Liver (tissue), 9 donors: ENCODE measurements around the gene TSPAN32. TPM values are rescaled to one million over a fixed set of nuclear protein-coding genes. Genes with fewer than 3 reads are reported as not detected.
A peak's percentile ranks its signal among the peaks of the same experiment; 100 is the strongest.

Experiments
- DNase-seq: peaks from one replicate; pipeline ENCODE4 v3.0.0-alpha.2; 2017; ENCODE audit warnings: low spot score
- H3K27ac ChIP-seq, 2 donors: one replicate each; pipeline ENCODE4 v1.7.0; 2013; ENCODE audit warnings: inconsistent platforms in 2 of 2, low read length in 2 of 2, control low read depth in 1 of 2, low read depth in 1 of 2, mild to moderate bottlenecking in 1 of 2
- H3K27me3 ChIP-seq, 4 donors: one replicate each; pipeline versions ENCODE4 v1.6.1 to v1.7.0; 2013; ENCODE audit warnings: low read length in 3 of 4, inconsistent platforms in 1 of 4, mild to moderate bottlenecking in 1 of 4, moderate library complexity in 1 of 4; ENCODE audit not compliant: control insufficient read depth in 4 of 4, insufficient read depth in 4 of 4
- H3K36me3 ChIP-seq, 4 donors: one replicate each; pipeline versions ENCODE4 v1.6.1 to v1.7.0; 2013; ENCODE audit warnings: low read length in 3 of 4, mild to moderate bottlenecking in 3 of 4, low read depth in 1 of 4, moderate library complexity in 1 of 4; ENCODE audit not compliant: control insufficient read depth in 4 of 4, insufficient read depth in 3 of 4
- H3K4me1 ChIP-seq, 4 donors: one replicate each; pipeline versions ENCODE4 v1.6.1 to v1.7.0; 2013; ENCODE audit warnings: low read length in 3 of 4, mild to moderate bottlenecking in 3 of 4, moderate library complexity in 1 of 4; ENCODE audit not compliant: control insufficient read depth in 4 of 4, insufficient read depth in 4 of 4
- H3K4me3 ChIP-seq, 3 donors: one replicate each; pipeline versions ENCODE4 v1.6.1 to v1.7.0; 2013; ENCODE audit warnings: low read length in 3 of 3, control low read depth in 1 of 3, low read depth in 1 of 3, mild to moderate bottlenecking in 1 of 3
- H3K9ac ChIP-seq, 2 donors: one replicate each; pipeline ENCODE4 v1.7.0; 2013; ENCODE audit warnings: low read length in 2 of 2, mild to moderate bottlenecking in 2 of 2, moderate library complexity in 2 of 2, control low read depth in 1 of 2, low read depth in 1 of 2
- H3K9me3 ChIP-seq, 4 donors: one replicate each; pipeline versions ENCODE4 v1.6.1 to v1.7.0; 2013; ENCODE audit warnings: low read length in 3 of 4; ENCODE audit not compliant: control insufficient read depth in 4 of 4
- CTCF ChIP-seq: fragments of 150-350 bp; IDR thresholded peaks from 2 replicates; pipeline ENCODE4 v1.5.1; 2017; ENCODE audit warnings: improper control_type of control experiment, low read depth, low read length; ENCODE audit not compliant: missing input control
- EGR1 ChIP-seq, 2 donors: IDR thresholded peaks; 2 replicates each; pipeline ENCODE4 v1.6.1; 2016 to 2018; ENCODE audit warnings: antibody characterized with exemption in 2 of 2, low read depth in 2 of 2
- FOXA1 ChIP-seq: IDR thresholded peaks from 2 replicates; pipeline ENCODE4 v1.6.1; 2016; ENCODE audit warnings: antibody characterized with exemption
- FOXA2 ChIP-seq: IDR thresholded peaks from 2 replicates; pipeline ENCODE4 v1.6.1; 2016; ENCODE audit warnings: antibody characterized with exemption
- GABPA ChIP-seq, 2 donors: IDR thresholded peaks in 1 of 2; conservative IDR thresholded peaks in 1 of 2; 2 replicates each; pipeline ENCODE4 v1.6.1; 2016; ENCODE audit warnings: antibody characterized with exemption in 2 of 2, mild to moderate bottlenecking in 1 of 2, moderate library complexity in 1 of 2
- HNF4A ChIP-seq, 2 donors: conservative IDR thresholded peaks; 2 replicates each; pipeline ENCODE4 v1.6.1; 2016; ENCODE audit warnings: antibody characterized with exemption in 2 of 2, mild to moderate bottlenecking in 2 of 2
- HNF4G ChIP-seq: IDR thresholded peaks from 2 replicates; pipeline ENCODE4 v1.6.1; 2016; ENCODE audit warnings: antibody characterized with exemption
- JUND ChIP-seq, 2 donors: IDR thresholded peaks; 2 replicates each; pipeline ENCODE4 v1.6.1; 2016; ENCODE audit warnings: antibody characterized with exemption in 2 of 2
- NR2F2 ChIP-seq: IDR thresholded peaks from 2 replicates; pipeline ENCODE4 v1.6.1; 2016; ENCODE audit warnings: antibody characterized with exemption
- RAD21 ChIP-seq, 2 donors: IDR thresholded peaks; 2 replicates each; pipeline ENCODE4 v1.6.1; 2016; ENCODE audit warnings: antibody characterized with exemption in 2 of 2, mild to moderate bottlenecking in 2 of 2
- REST ChIP-seq: IDR thresholded peaks from 2 replicates; pipeline ENCODE4 v1.6.1; 2016; ENCODE audit warnings: antibody characterized with exemption, mild to moderate bottlenecking
- RXRA ChIP-seq, 2 donors: IDR thresholded peaks; 2 replicates each; pipeline ENCODE4 v1.6.1; 2017 to 2018; ENCODE audit warnings: antibody characterized with exemption in 2 of 2, mild to moderate bottlenecking in 1 of 2
- SP1 ChIP-seq: IDR thresholded peaks from 2 replicates; pipeline ENCODE4 v1.6.1; 2018; ENCODE audit warnings: antibody characterized with exemption, mild to moderate bottlenecking
- TAF1 ChIP-seq: conservative IDR thresholded peaks from 2 replicates; pipeline ENCODE4 v1.6.1; 2016; ENCODE audit warnings: antibody characterized with exemption, mild to moderate bottlenecking
- YY1 ChIP-seq: IDR thresholded peaks from 2 replicates; pipeline ENCODE4 v1.6.1; 2016; ENCODE audit warnings: antibody characterized with exemption, mild to moderate bottlenecking
- WGBS: extraction: QIAGEN DNeasy Blood & Tissue Kit; methylation state at CpG from one replicate; pipeline ENCODE4 v1.1.7; 2013; 5-methylcytosine and 5-hydroxymethylcytosine counted together
- polyA plus RNA-seq, 2 donors: library from polyadenylated mRNA; stranded (reverse) in 1 of 2; unstranded in 1 of 2; fragments of 200-250 nt in 1 of 2; fragments of >200 nt in 1 of 2; fragmentation: Nextera tagmentation in 1 of 2; extraction: Ambion mirVana in 1 of 2; gene quantifications; one replicate each; pipeline versions ENCODE4 v1.2.1 to v1.2.3, GENCODE V29; 2013 to 2015
- total RNA-seq, 2 donors: library from RNA; depleted of rRNA; stranded (reverse); fragments of >200 nt; gene quantifications; one replicate each; pipeline ENCODE4 v1.2.3, GENCODE V29; 2014
- TF ChIP-seq, protein P1 (sequence below): IDR thresholded peaks from 2 replicates; pipeline ENCODE4 v1.6.1; 2016; ENCODE audit warnings: antibody characterized with exemption
- TF ChIP-seq, protein P2 (sequence below): IDR thresholded peaks from 2 replicates; pipeline ENCODE4 v1.6.1; 2016; ENCODE audit warnings: antibody characterized with exemption
- TF ChIP-seq, protein P3 (sequence below): IDR thresholded peaks from 2 replicates; pipeline ENCODE4 v1.6.1; 2016; ENCODE audit warnings: antibody characterized with exemption
- donor health status: healthy.
- donor health status: healthy.
- donor health status: healthy.
- donor health status: healthy.
- donor health status: healthy.

Gene TSPAN32
- total and polyA plus RNA-seq, 4 donors, result 0.25 to 71.4 (median 0.45) TPM

GRCh38 chr11:2346586-2347307 lies 44.9 kb downstream of the TSPAN32 start (continued):
- no peak for TF ChIP-seq HNF4A (conservative IDR thresholded peaks at IDR 0.05)
- TF ChIP-seq FOXA1, result no peak

GRCh38 chr11:2347308-2347830 lies 45.6 kb downstream of the TSPAN32 start:
- no peaks in the 10 kb centered on the region for H3K27me3 ChIP-seq
- peak overlapping the region in 2 of 3 donors; percentile 2 to 8 for H3K4me3 ChIP-seq
- peaks cover 0 to 12% (median 10%) of the 10 kb centered on the region in 4 donors for H3K4me1 ChIP-seq
- H3K9ac ChIP-seq, result no peak overlapping the region
- peak overlapping the region; percentile 48 to 73 for H3K27ac ChIP-seq
- TF ChIP-seq, protein P1, sequence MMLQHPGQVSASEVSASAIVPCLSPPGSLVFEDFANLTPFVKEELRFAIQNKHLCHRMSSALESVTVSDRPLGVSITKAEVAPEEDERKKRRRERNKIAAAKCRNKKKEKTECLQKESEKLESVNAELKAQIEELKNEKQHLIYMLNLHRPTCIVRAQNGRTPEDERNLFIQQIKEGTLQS, result no peak
- TF ChIP-seq, protein P2, sequence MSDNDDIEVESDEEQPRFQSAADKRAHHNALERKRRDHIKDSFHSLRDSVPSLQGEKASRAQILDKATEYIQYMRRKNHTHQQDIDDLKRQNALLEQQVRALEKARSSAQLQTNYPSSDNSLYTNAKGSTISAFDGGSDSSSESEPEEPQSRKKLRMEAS, result peak; percentile 64
- TF ChIP-seq REST, result peak; percentile 56
- no peak for TF ChIP-seq EGR1 (IDR thresholded peaks at IDR 0.05; ENCODE audit: low read depth in 2 of 2)
- TF ChIP-seq SP1, result peak; percentile 71
- peak; percentile 91 to 98 for TF ChIP-seq HNF4A (conservative IDR thresholded peaks at IDR 0.05)
- peak; percentile 79 for TF ChIP-seq YY1
- no peak for TF ChIP-seq CTCF
- TF ChIP-seq, protein P3, sequence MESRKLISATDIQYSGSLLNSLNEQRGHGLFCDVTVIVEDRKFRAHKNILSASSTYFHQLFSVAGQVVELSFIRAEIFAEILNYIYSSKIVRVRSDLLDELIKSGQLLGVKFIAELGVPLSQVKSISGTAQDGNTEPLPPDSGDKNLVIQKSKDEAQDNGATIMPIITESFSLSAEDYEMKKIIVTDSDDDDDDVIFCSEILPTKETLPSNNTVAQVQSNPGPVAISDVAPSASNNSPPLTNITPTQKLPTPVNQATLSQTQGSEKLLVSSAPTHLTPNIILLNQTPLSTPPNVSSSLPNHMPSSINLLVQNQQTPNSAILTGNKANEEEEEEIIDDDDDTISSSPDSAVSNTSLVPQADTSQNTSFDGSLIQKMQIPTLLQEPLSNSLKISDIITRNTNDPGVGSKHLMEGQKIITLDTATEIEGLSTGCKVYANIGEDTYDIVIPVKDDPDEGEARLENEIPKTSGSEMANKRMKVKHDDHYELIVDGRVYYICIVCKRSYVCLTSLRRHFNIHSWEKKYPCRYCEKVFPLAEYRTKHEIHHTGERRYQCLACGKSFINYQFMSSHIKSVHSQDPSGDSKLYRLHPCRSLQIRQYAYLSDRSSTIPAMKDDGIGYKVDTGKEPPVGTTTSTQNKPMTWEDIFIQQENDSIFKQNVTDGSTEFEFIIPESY, result peak; percentile 72
- TF ChIP-seq JUND (IDR thresholded peaks at IDR 0.05), result peak in 1 of 2 donors; percentile 83
- peak; percentile 3 for TF ChIP-seq HNF4G
- TF ChIP-seq RAD21 (IDR thresholded peaks at IDR 0.05), result peak; percentile 17 to 55
- peak; percentile 24 for TF ChIP-seq FOXA1
- TF ChIP-seq RXRA (IDR thresholded peaks at IDR 0.05), result peak; percentile 25 to 88
- no peak for TF ChIP-seq NR2F2
- TF ChIP-seq FOXA2, result peak; percentile 16
- no peak for TF ChIP-seq TAF1
- TF ChIP-seq GABPA (IDR thresholded peaks at IDR 0.05 in 1 of 2, conservative IDR thresholded peaks at IDR 0.05 in 1 of 2), result peak in 1 of 2 donors; percentile 50
- WGBS, result 51% methylated on average over 9 of the region's 9 CpGs
- H3K9me3 ChIP-seq, result no peaks in the 10 kb centered on the region
- H3K36me3 ChIP-seq, result no peaks in the 10 kb centered on the region
- no peak for DNase-seq
